Keratinocyte (primary cell): ENCODE results near the gene CROT.

Experiments used
- EZH2 ChIP-seq: IDR thresholded peaks from one replicate; pipeline ENCODE4 v1.6.1; 2012; ENCODE audit warnings: inconsistent platforms, mild to moderate bottlenecking, low read length, moderate library complexity
- TF ChIP-seq, protein P1 (sequence below), 3 experiments: IDR thresholded peaks in 1 of 3; conservative IDR thresholded peaks in 1 of 3; optimal IDR thresholded peaks in 1 of 3; 2 replicates in 2 of 3; 3 replicates in 1 of 3; pipeline versions ENCODE3 to v1.5.1; 2011; ENCODE audit warnings: low read length in 3 of 3, mild to moderate bottlenecking in 3 of 3, moderate library complexity in 2 of 3, control low read depth in 1 of 3, inconsistent platforms in 1 of 3; ENCODE audit not compliant: insufficient read depth in 2 of 3; ENCODE audit errors: extremely low read depth in 1 of 3

- TF ChIP-seq, protein P1, sequence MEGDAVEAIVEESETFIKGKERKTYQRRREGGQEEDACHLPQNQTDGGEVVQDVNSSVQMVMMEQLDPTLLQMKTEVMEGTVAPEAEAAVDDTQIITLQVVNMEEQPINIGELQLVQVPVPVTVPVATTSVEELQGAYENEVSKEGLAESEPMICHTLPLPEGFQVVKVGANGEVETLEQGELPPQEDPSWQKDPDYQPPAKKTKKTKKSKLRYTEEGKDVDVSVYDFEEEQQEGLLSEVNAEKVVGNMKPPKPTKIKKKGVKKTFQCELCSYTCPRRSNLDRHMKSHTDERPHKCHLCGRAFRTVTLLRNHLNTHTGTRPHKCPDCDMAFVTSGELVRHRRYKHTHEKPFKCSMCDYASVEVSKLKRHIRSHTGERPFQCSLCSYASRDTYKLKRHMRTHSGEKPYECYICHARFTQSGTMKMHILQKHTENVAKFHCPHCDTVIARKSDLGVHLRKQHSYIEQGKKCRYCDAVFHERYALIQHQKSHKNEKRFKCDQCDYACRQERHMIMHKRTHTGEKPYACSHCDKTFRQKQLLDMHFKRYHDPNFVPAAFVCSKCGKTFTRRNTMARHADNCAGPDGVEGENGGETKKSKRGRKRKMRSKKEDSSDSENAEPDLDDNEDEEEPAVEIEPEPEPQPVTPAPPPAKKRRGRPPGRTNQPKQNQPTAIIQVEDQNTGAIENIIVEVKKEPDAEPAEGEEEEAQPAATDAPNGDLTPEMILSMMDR (optimal IDR thresholded peaks at IDR 0.05 in 1 of 3, IDR thresholded peaks at IDR 0.05 in 1 of 3, conservative IDR thresholded peaks at IDR 0.05 in 1 of 3; ENCODE audit: extremely low read depth in 1 of 3, insufficient read depth in 2 of 3, low read length in 3 of 3): no peak
- TF ChIP-seq EZH2: no peak
Measured at GRCh38 chr7:87398446-87398845, 53.0 kb downstream of the CROT start.
